Measurements from ENCODE around the gene COL4A2.

DNA sequence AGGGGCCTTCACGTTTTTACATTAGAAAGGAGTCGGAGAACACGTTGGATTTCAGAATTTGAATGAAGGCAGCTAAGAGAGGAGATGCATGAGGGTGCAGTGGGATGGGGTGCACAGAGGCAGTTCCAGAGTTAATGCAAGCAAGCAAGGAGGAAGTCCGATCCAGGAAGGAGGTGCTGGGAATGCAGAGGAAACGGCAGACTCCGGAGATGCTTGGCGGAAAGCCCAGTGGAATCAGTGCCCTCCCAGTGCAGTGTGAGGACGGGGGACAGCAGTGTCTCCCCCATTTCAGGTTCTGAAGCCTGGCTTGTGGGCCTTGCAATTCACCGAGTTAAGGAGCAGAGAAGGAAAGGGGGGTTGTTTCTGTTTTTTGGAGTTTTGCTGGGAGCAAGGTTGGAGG is 100.4 kb downstream of the COL4A2 start:
- TF ChIP-seq, protein P1, sequence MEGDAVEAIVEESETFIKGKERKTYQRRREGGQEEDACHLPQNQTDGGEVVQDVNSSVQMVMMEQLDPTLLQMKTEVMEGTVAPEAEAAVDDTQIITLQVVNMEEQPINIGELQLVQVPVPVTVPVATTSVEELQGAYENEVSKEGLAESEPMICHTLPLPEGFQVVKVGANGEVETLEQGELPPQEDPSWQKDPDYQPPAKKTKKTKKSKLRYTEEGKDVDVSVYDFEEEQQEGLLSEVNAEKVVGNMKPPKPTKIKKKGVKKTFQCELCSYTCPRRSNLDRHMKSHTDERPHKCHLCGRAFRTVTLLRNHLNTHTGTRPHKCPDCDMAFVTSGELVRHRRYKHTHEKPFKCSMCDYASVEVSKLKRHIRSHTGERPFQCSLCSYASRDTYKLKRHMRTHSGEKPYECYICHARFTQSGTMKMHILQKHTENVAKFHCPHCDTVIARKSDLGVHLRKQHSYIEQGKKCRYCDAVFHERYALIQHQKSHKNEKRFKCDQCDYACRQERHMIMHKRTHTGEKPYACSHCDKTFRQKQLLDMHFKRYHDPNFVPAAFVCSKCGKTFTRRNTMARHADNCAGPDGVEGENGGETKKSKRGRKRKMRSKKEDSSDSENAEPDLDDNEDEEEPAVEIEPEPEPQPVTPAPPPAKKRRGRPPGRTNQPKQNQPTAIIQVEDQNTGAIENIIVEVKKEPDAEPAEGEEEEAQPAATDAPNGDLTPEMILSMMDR (IDR thresholded peaks at IDR 0.05) = no peak
- no peak for TF ChIP-seq POLR2A (IDR thresholded peaks at IDR 0.05)
